Stimulated activated CD4-positive, alpha-beta T cell treated with anti-CD3 and anti-CD28 coated beads, Interleukin-12 subunit alpha, Interleukin-12 subunit beta, amount 100 ng/mL, for 24 hours (primary cell): ENCODE results near the gene LY6G5B.
A peak's percentile ranks its signal among the peaks of the same experiment; 100 is the strongest.

Experiments used
- DNase-seq, 2 experiments: peaks; one replicate each; pipeline ENCODE4 v3.0.0-alpha.2; 2020; ENCODE audit warnings: low read depth in 2 of 2

LY6G5B gene

DNA sequence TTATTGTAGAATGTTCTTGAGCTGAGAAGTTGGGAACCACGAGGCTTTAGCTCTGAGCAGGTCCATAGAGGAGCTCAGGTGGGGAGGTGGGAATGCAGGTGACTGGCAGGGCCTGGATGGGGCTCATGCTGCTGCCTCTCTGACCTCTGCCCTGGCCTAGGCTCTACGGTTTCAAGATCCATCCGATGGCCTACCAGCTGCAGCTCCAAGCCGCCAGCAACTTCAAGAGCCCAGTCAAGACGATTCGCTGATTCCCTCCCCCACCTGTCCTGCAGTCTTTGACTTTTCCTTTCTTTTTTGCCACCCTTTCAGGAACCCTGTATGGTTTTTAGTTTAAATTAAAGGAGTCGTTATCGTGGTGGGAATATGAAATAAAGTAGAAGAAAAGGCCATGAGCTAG is at the start of gene LY6G5B:
TSS of gene LY6G5B (plus strand) at position 301 of the 400 bp plus-strand sequence. CDS start 975 bp downstream, outside the sequence.
- DNase-seq: no peak

DNA sequence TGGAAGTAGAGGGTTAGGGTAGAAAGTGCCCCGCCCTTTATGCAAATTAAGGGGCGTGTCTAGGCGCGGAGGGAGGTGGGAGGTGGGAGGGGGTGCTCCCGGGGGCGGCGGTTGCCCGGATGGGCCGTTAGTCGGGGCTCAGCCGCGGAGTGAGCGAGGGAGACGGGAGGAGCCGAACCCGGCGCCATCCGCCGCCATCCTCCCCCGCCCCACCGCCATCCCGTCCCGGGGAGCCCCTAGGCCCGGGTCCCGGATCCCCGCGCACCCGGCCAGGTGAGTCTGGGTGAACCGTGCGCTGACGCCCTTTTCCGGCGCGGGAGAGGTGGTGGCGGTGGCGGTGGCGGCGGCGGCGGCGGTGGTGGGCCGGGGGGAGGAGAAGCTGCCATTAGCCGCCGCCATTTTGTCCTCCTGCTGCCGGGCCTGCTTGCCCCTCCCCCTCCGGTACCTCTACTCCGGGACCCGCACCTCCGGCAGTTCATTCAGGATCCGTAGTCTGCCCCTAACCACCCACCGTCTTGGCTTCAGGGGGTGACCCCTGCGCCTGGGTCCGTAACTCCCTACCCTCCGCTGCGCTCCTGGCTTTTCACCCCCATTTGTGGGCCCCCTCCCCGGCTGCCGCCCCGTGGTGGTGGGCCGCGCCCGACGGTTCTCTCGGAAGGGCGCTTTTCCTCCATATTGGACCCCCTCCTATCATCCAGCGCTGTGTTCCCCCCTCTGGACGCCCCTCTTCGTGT is 49.0 kb upstream of the LY6G5B start, which contains the start of gene PRRC2A:
TSS of gene PRRC2A (plus strand) at position 130 of the 734 bp plus-strand sequence. CDS start 2,075 bp downstream, outside the sequence.
- peak in 1 of 2 experiments; percentile 96 for DNase-seq

GRCh38 chr6:31621320-31621939 is 48.3 kb upstream of the LY6G5B start:
- DNase-seq: no peak

GRCh38 chr6:31621991-31622390 is 47.8 kb upstream of the LY6G5B start:
- DNase-seq: no peak

- DNase-seq: no peak
These were observed 47.1 kb upstream of the LY6G5B start for GRCh38 chr6:31622684-31623091.

GRCh38 chr6:31624070-31624469 is 45.7 kb upstream of the LY6G5B start:
- no peak for DNase-seq

DNA sequence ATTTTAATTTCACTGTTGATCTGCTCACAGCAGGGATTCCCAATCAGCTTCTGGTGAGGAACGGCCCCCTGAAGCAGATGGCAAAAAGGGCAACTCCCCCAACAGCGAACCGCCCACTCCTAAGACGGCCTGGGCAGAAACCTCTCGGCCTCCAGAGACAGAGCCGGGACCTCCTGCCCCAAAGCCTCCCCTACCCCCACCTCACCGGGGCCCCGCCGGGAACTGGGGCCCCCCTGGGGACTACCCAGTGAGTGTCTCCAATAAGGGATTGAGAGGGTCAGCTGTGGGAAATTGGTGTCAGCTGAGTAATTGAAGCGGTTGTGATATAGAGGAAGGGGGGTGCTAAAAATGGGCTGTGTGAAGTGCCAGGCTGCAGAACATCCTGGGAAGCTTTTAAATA is 42.8 kb upstream of the LY6G5B start:
- DNase-seq: no peak

DNA sequence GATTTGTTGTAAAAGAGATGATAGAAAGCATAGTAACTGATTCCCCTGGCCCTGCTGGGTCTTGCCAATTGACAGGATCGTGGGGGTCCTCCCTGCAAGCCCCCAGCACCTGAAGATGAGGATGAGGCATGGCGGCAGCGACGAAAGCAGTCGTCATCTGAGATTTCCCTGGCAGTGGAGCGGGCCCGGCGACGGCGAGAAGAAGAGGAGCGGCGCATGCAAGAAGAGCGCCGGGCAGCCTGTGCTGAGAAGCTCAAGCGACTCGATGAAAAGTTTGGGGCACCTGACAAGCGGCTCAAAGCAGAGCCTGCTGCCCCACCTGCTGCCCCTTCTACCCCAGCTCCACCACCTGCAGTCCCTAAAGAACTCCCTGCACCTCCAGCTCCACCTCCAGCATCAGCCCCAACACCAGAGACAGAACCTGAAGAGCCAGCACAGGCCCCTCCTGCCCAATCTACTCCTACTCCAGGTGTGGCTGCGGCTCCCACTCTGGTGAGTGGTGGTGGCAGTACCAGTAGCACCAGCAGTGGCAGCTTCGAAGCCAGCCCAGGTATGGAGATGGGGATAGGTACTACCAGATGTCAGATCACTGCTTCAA is 42.0 kb upstream of the LY6G5B start:
- DNase-seq: no peak

GRCh38 chr6:31629014-31629413 is 40.8 kb upstream of the LY6G5B start:
- no peak for DNase-seq

DNA sequence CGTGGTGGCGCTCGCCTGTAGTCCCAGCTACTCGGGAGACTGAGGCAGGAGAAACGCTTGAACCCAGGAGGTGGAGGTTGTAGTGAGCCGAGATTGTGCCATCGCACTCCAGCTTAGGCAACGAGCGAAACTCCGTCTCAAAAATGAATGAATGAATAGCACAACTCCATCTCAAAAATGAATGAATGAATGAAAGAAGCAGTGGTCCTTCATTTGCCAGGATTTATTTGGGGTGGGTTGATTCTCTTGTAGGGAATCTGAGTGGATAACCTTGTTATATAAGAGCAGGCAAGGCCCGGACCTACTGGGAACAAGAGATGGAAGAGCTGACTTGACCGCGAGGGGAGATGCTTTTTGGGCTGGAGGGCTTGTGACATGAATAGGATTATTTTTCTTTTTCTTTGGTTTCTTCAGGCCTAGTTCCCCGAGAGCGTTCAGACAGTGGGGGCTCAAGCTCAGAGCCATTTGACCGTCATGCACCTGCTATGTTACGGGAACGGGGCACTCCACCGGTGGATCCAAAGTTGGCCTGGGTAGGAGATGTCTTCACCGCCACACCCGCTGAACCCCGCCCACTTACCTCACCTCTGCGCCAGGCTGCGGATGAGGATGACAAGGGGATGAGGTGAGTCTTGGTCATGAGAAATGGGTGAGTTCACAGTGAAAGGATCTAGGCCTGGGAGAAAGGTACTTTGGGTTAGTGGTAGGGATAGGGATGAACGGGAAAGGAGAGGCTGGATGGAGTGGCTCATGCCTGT is 39.4 kb upstream of the LY6G5B start:
- no peak for DNase-seq

GRCh38 chr6:31631209-31631608 is 38.6 kb upstream of the LY6G5B start:
- DNase-seq: no peak

GRCh38 chr6:31631681-31632278 is 38.0 kb upstream of the LY6G5B start:
- no peak for DNase-seq

GRCh38 chr6:31632279-31632946 is 37.4 kb upstream of the LY6G5B start:
- DNase-seq: no peak

- no peak for DNase-seq
These were observed 36.3 kb upstream of the LY6G5B start for GRCh38 chr6:31633447-31633846.

- DNase-seq: no peak
These were observed 35.6 kb upstream of the LY6G5B start for GRCh38 chr6:31634131-31634530.

GRCh38 chr6:31634969-31635575 is 34.7 kb upstream of the LY6G5B start:
- no peak for DNase-seq

GRCh38 chr6:31636698-31637596 is 32.8 kb upstream of the LY6G5B start:
- DNase-seq: no peak

DNA sequence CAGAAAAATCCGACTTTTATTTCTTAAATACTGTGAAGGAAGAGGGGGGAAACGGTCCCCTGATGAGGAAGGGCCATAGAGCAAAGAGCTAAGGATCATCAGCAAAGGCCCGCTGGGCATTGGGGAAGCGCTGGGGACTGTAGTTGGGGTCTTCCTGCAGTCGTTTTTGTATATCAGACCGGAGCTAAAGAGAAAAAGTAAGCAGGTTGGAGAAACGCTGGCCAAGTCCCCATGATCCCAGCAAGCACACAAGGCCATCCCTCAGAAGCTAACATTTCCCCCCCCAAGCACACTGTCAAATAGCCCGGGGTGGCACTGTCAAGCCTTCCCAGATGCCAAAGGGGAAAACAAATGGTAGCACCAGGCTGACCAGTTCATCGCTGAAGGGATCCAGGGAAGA is 30.7 kb upstream of the LY6G5B start:
- no peak for DNase-seq

DNA sequence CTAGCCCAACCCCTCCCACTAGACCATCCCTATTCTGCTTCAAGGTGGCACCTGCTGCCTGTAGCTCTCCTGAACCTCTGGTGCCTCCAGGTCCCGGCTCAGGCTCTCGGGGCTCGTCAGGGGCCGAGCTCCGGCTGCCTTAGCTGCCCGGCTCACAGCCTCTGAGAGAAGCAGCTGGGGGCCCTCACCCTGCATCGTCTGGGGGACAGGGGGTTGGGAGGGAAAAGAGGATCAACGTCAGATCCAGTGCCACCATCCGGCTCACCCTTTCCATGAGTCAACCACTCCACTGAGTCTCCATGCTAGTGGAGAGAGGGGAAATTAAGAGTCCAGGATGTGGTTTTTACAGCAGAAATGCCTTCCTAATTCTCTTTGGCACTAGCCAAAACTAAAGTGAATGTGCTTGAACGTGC is 30.3 kb upstream of the LY6G5B start:
- DNase-seq: no peak

DNA sequence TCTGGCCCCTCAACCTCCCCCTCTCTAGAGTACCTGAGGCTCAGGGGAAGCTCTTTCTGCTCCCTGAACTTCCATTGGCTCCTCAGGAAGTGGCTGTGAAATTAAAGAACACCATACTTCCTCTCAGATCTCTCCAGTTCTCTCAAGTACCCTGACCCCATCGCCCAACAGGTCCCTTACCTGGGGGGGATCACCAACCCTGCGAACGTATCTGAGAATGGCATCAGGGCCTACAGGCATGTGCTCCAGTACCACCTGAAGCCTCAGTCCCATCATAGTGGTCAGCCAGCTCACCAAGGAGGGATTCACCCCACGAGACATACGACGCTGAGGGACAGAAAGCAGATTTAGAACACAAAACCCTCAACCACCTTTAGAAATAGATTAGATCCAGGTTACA is 29.2 kb upstream of the LY6G5B start:
- no peak for DNase-seq
